Omental fat pad (tissue), 4 donors: ENCODE measurements around the gene MTHFR. TPM values are rescaled to one million over a fixed set of nuclear protein-coding genes. Genes with fewer than 3 reads are reported as not detected.

Experiments
- ATAC-seq: fragments of 150-250 bp; one replicate; pipeline ENCODE4 v1.9.1; 2016; ENCODE audit warnings: mild to moderate bottlenecking, moderate library complexity; ENCODE audit not compliant: low FRiP score
- DNase-seq: peaks from one replicate; pipeline ENCODE4 v3.0.0-alpha.2; 2019; ENCODE audit warnings: low spot score
- CTCF ChIP-seq, 3 donors: fragments of 450-650 bp; IDR thresholded peaks; one replicate each; pipeline ENCODE4 v1.5.1; 2016 to 2017; ENCODE audit warnings: antibody characterized with exemption in 3 of 3, mild to moderate bottlenecking in 3 of 3, moderate library complexity in 2 of 3
- total RNA-seq, 4 donors: library from RNA; depleted of rRNA; stranded (reverse); fragments of >200 nt; gene quantifications; one replicate each; pipeline ENCODE4 v1.1.0, GENCODE V29; 2016

The MTHFR gene
- total RNA-seq, 4 donors from 2014 or later: 28.9 to 44.8 (median 36.0) TPM

GRCh38 chr1:11847667-11848372 is 42.1 kb upstream of the MTHFR start, which contains the start of gene NPPA:
Gene NPPA, minus strand, starts transcription at chr1:11847783. Its CDS starts 99 bp downstream, at chr1:11847684.
- ATAC-seq (no peak), DNase-seq (no peak)
- no peak for TF ChIP-seq CTCF (IDR thresholded peaks at IDR 0.05)

DNA sequence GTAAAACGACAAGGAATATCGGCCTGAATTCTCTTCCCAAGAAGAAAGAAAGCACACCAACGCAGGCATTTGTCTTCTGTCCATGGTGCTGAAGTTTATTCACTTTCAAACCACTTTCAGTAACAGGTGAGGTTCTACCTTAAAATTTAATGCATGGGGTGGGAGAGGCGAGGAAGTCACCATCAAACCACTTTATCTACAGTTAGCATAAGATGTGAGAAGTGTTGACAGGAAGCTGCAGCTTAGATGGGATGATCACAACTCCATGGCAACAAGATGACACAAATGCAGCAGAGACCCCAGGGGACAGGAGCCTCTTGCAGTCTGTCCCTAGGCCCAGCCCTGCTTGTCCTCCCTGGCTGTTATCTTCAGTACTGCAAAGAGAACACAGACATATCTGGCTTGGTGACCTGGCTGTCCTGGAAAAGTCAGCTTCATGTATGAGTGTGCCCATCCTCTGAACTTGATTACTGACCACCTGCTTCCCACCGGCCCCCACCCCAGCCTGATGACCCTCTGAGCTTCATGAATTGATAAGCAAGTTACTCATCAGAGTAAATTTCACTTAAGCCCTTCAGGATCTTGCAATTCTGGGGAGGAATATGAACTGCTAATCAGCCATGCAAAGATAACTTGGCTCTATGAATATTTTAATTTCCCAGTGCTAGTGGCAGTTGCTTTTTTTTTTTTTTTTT is 40.0 kb upstream of the MTHFR start:
- ATAC-seq: no peak

GRCh38 chr1:11842154-11843041 is 36.6 kb upstream of the MTHFR start:
- no peak for DNase-seq
- ATAC-seq: no peak
- no peak for TF ChIP-seq CTCF (IDR thresholded peaks at IDR 0.05)

More for the DNA sequence above, 40.0 kb upstream of the MTHFR start:
- DNase-seq: no peak
- no peak for TF ChIP-seq CTCF (IDR thresholded peaks at IDR 0.05)

DNA sequence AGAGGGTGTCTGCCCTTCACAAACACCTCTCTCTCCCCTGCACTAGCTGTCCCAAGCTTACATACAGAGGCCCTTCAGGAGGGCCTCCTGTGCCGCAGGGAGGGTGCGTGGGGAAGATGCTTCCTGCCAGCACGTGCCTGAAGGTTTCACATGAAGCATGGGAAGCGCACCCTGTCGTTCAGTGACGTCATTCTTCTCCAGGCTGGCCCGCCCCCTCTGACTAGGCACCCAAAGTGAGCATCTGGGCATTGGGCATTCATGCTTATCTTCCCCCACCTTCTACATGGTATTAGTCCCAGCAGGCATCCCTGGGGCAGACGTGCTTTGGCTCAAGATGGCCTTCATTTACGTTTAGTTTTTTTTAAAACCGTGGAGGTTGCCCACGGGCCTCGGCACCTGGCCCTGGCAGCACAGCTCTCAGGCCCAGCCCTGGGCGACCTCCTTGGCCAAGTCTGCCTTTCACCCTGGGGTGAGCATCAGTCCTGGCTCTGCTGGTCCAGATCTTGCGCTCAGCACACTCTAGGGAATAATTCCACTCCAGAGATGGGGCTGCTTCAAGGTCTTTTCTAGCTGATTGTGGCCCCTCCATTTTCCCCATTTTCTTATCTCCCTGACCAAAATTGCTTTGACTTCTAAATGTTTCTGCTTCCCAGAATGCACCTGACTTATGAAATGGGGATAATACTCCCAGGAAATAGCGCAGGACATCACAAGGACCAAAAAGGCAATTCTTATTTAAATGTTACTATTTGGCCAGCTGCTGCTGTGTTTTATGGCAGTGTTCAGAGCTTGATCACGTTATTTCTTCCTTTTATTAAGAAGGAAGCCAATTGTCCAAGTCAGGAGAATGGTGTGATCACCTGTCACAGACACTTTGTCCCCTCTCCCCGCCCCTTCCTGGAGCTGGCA is 35.7 kb upstream of the MTHFR start:
- ATAC-seq: no peak
- DNase-seq: no peak
- TF ChIP-seq CTCF (IDR thresholded peaks at IDR 0.05): no peak

DNA sequence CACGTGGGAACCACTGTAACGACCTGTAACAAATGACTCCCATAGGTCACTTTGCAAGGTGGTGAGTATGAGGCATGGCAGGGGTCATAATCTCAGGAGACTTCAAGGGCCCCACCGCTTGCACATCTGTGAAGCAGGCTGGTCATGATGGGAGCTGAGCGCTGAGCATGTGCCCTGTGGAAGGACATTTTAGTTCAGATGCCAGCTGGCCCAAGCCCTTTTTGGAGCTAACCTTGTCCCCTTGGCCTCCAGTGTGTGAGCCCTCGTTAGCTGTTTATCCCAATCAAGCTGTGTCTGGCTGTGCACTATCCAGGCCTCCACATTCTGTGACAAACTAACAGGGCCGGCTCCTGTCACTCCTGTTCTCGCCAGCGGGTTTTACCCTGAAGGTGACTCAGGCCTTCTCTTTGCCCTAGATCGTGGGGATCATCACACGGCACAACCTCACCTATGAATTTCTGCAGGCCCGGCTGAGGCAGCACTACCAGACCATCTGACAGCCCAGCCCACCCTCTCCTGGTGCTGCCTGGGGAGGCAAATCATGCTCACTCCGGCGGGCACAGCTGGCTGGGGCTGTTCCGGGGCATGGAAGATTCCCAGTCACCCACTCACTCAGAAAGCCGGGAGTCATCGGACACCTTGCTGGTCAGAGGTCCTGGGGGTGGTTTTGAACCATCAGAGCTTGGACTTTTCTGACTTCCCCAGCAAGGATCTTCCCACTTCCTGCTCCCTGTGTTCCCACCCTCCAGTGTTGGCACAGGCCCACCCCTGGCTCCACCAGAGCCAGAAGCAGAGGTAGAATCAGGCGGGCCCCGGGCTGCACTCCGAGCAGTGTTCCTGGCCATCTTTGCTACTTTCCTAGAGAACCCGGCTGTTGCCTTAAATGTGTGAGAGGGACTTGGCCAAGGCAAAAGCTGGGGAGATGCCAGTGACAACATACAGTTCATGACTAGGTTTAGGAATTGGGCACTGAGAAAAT is 34.3 kb upstream of the MTHFR start:
- DNase-seq: no peak
- no peak for TF ChIP-seq CTCF (IDR thresholded peaks at IDR 0.05)
- ATAC-seq: no peak
